HG02973 (cell line): ENCODE measurements around the gene NDOR1.

ENCODE experiments used
- ATAC-seq: cut with Tn5 transposase; IDR thresholded peaks from one replicate; pipeline ENCODE4 v1.9.1; 2021; ENCODE audit warnings: moderate library complexity; ENCODE audit not compliant: unreplicated experiment

Gene NDOR1

DNA sequence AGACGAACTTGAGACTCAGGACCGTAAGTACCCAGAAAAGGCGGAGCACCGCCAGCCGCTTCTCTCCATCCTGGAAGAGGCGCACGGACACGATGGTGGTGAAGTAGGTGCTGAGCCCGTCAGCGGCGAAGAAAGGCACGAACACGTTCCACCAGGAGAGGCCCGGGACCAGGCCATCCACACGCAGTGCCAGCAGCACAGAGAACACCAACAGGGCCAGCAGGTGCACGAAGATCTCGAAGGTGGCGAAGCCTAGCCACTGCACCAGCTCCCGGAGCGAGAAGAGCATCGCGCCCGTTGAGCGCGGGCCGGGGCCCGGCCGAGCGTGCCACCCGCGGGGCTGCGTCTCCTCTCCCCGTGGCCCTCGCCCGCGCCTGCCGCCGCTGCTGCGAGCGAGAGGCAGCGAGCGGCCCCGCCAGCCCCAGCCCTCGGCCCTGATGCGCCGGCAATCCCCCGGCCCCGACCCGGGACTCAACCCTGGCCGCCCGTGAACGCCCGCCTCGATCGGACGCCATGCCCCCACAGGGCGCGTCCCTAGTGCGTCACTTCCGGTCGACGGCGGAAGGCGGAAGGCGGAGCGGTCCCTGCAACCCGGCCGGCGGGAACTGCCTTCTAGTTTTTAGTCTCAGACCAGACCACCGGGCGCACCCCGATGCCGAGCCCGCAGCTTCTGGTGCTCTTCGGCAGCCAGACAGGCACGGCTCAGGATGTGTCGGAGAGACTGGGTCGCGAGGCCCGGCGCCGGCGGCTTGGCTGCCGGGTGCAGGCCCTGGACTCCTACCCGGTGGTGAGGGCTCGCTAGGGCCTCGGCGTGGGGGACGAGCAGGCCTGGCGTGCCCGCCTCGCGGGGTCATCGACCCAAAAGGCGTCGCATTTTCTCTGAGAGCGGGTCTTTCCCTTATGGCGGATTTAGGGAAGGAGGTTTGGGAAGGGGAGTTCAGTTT is at the start of gene NDOR1, which contains the start of gene TMEM203:
Gene NDOR1 (plus strand): TSS at position 575 of the 944 bp plus-strand sequence. CDS start 78 bp downstream, at position 653.
Gene TMEM203 (minus strand): TSS at position 523 of the 944 bp plus-strand sequence. CDS start 234 bp downstream, at position 289.
- peak; percentile 39 for ATAC-seq

DNA sequence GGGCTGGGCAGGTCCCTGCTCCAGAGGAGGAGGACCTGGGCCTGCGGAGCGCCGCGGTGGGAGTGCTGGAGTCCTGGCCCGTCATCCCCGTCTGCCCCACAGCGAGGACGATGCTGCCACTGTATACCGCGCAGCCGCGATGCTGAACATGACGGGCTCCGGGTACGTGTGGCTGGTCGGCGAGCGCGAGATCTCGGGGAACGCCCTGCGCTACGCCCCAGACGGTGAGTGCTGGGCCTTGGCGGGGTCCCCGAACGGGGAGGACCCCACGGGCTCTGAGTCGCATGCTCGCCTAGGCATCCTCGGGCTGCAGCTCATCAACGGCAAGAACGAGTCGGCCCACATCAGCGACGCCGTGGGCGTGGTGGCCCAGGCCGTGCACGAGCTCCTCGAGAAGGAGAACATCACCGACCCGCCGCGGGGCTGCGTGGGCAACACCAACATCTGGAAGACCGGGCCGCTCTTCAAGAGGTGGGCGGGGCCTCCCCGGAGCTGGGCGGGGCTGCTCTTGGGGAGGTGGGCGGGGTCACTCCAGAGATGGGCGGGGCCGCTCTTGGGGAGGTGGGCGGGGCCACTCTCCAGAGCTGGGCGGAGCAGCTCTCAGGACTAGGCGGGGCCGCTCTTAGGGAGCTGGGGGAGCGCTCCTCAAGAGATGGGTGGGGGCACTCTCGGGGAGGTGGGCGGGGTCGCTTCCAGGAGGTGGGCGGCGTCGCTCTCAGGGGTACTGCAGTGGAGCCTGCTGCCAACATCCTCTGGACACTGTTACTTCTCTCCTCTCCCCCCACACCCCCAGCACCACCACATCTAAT is 48.7 kb upstream of the NDOR1 start:
- ATAC-seq, result no peak

DNA sequence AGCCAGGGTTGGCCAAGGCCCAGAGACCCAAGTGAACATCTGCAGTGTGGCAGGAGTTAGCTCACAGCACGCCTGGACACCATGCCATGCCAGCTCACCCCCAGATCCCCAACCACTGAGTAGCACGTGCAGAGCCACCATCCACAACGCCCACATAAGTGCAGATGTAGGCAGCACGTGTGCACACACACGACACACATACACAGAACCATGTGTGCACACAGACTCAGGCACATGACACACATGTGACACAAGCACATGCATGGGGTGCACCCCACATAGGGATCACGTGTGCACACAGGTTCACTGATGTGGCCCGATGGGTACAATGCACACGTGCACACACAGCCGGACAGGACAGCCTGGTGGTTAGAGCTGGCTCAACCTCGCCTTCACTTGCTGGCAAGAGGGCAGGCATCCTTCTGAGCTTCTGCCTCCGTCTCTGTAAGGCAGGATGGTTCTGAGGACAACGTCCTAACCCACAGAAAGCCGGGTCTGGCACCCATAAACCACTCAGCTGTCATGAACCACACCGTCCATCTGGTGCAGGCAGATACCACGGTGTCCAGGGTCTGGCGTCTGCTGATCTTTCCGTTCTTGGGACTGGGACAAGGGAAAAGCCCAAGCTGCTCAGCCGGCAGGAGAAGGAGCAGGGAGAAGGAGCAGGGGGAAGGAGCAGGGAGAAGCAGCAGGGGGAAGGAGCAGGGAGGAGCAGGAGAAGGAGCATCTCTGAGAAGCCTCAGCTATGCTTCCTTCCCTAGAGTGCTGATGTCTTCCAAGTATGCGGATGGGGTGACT is 47.7 kb upstream of the NDOR1 start:
- ATAC-seq, result no peak

DNA sequence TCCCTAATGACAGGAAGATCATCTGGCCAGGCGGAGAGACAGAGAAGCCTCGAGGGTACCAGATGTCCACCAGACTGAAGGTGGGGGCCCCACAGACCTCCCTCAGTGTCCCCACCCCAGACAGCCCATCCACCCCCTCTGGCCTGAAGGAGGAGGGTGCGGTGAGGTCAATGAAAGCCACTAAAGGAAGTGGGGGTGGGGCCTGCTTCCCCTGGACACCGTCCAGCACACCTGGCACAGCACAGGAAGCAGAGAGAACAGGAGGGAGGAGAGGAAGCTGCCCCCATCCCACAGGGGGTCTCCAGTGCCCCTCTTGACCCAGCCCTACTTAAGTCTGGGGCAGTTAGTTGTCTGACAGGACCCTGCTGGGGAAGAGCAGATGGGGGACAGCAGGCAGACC is 46.9 kb upstream of the NDOR1 start:
- ATAC-seq, result no peak

DNA sequence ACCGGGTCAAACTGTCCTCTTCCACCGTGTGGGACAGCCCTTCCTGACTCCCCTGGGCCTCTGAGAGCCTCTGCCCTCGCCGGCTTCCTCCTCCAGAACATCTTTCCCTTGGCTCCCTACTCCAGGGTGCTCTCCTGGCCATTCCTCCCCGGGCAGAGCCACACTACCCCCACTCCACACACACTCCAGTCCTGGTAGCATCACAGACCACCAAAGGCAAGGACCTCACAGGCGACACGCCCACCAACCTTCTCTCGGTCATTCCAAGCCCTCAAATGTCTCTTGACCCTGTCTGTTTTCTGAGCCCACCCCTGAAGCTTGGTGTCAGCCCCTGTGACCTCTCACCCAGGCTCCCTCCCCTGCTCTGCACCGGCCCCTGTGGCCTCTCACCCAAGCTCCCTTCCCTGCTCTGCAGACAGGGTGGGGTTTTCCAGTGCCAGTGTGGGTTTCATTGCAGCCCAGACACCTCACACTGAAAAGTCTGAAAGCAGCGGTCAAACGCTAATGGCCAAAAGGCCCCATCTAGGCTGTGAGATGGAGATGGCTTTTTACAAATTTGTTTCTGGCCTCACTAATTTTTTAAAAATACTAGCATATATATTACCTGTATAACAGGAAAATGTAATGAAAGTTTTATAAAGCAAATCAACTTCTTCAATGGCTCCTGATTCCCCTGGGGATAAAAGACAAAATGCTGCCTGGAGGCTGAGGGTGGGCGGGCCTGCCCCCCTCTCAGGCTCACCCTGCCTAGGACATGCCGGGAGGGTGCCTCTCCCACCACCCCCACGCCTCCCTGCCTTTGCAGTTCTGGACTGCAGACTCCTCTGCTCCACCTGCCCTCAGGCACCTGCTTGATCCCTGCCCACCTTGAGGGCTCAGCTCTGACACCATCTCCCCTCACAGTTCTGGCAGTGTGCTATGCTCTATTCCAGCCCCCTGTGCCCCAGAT is 46.1 kb upstream of the NDOR1 start:
- ATAC-seq, result no peak

DNA sequence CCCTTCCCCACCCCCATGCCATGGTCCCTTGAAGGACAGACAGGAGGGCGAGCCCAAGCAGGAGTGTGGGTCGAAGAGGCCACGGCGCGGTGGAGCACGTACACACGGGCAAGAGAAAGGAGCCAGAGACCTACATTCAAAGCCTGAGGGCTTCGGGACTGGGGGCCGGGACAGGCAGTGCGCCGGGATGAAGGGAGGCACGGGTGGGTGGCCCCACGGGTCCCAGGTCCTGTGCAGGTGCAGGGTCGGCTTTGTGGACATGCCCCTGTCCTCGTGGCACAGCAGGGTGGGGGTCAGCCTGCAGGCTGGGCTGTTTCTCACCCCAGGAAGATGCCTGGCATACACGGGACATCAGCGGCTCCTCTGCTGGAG is 45.5 kb upstream of the NDOR1 start:
- ATAC-seq, result no peak

DNA sequence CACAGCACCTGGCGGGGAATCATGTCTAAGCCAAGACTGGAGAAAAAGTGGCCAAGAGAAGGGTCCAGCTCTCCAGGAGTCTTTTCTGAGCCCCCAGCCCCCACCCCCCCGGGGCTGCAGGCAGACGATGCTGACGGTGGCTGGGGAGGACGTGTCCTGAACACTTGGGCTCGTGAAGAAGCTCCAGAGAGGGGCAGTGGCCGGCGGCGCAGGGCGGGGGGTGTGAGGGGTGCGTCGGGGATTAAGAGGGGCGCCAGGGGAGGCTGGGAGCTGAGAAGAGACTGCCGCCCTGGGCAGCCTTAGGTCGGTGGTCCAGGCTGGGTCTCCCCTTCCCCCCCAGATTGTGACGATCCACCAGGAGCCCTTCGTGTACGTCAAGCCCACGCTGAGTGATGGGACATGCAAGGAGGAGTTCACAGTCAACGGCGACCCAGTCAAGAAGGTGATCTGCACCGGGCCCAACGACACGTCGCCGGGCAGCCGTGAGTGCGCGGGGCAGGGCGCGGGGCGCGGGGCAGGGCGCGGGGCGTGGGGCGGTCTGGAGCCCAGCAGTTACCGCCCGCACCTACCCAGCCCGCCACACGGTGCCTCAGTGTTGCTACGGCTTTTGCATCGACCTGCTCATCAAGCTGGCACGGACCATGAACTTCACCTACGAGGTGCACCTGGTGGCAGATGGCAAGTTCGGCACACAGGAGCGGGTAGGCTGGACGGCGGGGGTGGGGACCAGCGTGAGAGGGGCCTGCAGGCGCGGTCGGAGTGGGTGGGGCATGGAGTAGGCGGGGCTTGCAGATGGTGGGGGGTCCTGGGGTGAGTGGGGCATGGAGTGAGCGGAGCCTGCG is 44.6 kb upstream of the NDOR1 start:
- ATAC-seq, result no peak

DNA sequence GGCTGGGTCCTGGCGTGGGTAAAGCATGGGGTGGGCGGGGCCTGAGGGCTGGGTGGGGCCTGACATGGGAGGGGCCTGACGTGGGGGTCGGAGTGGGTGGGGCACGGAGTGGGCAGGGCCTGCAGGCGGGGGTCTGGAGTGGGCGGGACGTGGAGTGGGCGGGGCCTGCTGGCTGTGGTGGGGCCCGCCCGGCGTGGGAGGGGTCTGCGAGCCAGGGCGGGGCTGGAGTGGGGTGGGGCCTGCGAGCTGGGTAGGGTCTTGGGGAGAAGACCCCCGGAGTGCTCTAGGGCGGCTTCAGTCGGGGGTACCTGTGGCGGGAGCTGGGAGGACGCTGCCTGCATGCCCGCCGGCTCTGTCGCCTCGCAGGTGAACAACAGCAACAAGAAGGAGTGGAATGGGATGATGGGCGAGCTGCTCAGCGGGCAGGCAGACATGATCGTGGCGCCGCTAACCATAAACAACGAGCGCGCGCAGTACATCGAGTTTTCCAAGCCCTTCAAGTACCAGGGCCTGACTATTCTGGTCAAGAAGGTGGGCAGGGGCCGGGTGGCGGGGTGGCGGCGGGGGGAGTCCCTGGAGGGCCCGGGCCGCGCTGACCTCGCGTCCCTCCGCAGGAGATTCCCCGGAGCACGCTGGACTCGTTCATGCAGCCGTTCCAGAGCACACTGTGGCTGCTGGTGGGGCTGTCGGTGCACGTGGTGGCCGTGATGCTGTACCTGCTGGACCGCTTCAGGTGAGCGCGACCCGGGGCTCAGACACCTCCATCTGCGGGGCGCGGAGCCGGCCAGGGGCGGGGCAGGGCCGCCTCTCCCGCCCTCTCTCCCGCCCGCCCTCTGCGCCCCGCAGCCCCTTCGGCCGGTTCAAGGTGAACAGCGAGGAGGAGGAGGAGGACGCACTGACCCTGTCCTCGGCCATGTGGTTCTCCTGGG is 43.7 kb upstream of the NDOR1 start:
- ATAC-seq, result no peak

DNA sequence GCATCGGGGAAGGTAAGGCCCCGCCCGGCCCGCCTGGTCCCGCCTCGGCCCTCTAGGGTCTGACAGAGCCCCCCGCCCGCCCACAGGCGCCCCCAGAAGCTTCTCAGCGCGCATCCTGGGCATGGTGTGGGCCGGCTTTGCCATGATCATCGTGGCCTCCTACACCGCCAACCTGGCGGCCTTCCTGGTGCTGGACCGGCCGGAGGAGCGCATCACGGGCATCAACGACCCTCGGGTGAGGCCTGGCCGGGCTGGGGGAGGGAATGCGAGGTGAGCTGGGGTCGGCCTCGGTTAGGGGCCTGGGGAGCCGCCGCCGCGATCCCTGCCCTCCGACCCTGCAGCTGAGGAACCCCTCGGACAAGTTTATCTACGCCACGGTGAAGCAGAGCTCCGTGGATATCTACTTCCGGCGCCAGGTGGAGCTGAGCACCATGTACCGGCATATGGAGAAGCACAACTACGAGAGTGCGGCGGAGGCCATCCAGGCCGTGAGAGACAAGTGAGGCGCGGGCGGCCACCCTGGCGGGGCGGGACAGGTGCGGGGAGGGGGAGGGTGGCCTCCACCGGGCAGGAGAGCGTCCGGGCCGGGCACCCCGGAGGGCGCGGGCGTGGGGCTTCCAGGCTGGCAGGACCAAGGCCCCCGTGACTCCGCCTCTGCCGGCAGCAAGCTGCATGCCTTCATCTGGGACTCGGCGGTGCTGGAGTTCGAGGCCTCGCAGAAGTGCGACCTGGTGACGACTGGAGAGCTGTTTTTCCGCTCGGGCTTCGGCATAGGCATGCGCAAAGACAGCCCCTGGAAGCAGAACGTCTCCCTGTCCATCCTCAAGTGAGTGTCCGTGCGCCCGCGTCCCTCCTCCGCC is 42.8 kb upstream of the NDOR1 start:
- no peak for ATAC-seq

DNA sequence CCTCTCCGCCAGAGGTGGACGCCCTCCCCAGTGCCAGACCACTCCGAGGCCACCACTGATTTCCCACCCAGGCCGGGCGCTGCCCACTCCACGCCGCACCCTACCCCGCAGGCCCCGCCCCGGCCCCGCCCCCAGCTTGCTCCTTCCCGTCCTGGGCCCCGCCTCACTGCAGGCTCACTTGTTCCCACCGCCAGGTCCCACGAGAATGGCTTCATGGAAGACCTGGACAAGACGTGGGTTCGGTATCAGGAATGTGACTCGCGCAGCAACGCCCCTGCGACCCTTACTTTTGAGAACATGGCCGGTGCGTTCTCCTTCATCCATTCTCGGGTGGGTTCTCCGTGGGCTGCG is 42.2 kb upstream of the NDOR1 start:
- no peak for ATAC-seq

DNA sequence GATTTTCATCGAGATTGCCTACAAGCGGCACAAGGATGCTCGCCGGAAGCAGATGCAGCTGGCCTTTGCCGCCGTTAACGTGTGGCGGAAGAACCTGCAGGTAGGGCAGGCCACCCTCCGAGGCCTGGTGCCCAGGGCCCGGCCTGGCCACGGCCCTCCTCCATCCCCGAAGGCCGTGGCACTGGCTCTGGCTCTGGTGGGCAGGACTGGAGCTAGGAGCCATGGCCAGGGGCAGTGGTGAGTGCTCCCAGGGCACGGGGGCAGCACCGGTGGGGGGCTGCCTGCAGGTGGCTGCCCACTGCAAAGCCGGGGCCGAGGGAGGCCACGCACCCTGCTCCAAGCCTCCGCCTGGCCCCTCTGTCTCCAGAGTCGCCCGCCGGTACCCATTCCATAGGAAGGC is 41.7 kb upstream of the NDOR1 start:
- ATAC-seq, result no peak

DNA sequence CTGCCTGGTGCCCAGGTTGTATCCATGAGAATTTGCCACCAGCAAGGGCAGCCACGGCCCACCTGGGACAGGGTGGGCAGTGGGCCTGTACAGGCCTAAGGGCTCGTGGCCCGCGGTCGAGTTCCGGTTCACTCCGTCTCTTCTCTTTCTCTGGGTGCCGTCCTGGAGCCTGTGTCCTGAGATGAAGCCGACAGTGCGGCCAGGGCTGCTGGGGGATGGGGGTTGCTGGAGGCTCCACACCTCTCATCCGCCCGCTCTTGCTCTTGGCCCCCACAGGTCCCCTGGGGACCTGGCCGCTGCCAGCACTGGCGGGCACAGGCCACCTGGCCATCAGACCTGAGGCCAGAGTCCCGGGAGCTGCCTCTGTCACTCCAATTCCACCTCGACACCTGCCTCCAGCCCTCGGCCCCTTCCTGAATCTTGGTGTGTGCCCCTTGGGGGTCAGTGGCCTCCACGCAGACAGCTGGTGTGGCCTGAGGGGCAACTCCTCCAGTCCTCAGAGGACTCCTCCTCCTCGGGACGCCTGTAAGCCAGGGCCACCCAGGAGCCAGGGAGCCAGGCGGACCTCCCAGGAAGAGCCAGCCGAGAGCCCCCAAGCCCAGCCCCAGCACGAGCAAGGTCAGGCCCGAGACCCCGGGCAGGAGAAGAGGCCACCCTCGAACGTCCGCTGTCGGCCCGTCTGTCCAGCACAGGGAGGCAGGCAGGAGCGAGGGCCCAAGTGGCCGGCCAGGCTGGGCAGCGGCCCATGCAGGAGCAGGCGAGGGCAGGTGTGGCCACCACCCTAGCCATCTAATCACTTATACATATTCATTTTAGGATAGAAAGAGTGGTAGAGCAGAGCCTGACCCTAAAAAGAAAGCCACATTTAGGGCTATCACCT is 40.9 kb upstream of the NDOR1 start:
- ATAC-seq, result no peak

DNA sequence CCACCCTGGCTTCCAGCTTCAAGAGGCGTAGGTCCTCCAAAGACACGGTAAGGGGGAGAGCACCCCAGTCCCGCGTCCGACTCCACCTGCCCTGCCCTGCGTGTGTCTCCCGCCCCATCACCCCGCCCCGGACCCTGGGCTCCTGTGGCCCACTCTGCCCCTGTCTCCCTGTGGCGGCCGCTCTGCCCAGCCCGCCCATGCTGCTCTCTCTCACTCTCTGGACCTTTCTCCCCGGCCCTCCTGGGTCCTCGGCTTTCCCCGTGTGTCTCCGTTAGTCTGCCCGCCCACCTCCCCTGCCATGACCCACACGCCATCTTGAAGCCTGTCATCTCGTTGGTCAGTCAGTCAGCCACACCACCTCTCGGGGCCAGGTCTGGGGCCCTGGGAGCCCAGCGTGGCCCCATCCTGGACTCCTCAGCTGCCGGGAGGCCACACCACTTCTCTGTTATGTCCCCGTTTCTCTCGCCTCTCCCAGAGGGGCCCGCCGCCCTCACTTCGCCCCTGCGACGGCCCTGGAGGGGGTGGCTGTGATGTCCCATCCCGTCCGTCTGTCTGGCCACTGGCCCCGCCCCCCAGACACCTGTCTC is 40.2 kb upstream of the NDOR1 start:
- ATAC-seq, result no peak

DNA sequence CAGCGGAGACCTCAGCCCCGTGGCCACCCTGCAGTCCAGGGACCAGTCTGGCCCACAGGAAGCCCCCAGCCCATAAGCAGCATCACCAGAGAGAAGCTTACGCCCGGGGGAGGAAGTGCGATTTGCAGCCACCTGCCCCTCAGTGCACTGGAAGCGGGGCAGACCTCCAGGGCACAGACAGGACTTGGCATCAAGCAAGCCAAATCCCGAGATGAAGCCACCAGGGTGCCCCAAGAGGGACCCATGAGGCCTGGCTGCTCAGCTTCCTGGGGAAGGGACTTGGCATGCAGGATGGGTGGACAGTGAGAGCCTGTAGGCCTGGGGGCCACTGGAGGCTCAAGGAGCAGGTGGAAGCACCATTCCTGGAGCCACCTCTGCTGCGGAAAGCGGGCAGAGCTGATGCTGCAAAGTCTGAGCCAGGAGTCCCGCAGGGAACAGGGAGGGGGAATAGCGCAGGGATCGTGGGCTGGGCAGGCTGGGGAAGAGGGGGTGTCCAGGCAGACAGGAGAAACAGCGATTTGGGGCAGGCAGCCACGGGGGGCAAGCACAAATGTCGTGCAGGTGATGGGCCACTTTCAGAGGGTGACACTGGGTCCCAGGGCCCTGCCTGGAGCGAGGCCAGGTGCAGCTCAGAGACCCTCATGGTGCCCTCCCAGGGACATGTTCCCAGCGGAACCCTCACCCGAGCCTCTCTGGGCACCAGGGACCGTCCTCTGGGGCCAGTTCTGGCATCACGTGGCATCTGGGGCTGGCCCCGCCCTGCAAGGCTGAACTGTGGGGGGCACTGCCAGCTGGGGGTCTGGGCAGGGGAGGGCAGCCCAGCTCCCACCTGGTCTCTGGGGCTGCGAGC is 38.9 kb upstream of the NDOR1 start:
- no peak for ATAC-seq

DNA sequence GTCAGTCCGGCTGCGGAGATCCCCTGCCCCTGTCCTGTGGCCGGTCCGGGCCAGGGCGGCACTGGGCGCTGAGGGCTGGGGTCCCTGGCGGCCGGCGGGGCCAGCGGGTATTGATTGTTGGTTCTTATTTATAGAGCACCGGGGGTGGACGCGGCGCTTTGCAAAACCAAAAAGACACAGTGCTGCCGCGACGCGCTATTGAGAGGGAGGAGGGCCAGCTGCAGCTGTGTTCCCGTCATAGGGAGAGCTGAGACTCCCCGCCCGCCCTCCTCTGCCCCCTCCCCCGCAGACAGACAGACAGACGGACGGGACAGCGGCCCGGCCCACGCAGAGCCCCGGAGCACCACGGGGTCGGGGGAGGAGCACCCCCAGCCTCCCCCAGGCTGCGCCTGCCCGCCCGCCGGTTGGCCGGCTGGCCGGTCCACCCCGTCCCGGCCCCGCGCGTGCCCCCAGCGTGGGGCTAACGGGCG is 38.2 kb upstream of the NDOR1 start:
- no peak for ATAC-seq
